DMS153 treated with DMSO at 0.1 percent for 48 hours (cell line): ENCODE data around the gene APOBEC2.

Experiments
- DNase-seq: peaks from one replicate; lab custom pipeline; 2025; ENCODE audit not compliant: unreplicated experiment; lab: John Stamatoyannopoulos, UW

The APOBEC2 gene

GRCh38 chr6:41037107-41037900 is 15.7 kb upstream of the APOBEC2 start:
- no peak for DNase-seq

DNA sequence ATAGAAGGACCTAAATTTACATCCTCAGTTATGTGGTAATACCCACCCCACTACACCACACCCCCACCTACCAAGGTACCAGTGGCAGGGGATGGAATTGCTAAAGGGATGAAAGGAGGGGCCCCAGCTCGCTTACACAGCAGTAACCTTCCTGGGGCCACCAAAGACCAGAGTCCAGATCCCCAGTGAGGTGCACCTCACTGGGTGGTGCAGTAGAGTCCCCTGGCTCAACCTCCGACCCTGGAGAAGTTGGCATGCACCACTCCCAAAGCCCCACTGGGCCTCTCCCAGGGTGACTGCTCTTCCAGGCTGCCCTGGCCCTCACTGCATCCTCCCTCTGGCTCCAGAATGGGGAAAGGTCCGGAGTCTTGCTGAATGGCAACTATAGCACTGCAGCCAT is 14.8 kb upstream of the APOBEC2 start:
- no peak for DNase-seq

DNA sequence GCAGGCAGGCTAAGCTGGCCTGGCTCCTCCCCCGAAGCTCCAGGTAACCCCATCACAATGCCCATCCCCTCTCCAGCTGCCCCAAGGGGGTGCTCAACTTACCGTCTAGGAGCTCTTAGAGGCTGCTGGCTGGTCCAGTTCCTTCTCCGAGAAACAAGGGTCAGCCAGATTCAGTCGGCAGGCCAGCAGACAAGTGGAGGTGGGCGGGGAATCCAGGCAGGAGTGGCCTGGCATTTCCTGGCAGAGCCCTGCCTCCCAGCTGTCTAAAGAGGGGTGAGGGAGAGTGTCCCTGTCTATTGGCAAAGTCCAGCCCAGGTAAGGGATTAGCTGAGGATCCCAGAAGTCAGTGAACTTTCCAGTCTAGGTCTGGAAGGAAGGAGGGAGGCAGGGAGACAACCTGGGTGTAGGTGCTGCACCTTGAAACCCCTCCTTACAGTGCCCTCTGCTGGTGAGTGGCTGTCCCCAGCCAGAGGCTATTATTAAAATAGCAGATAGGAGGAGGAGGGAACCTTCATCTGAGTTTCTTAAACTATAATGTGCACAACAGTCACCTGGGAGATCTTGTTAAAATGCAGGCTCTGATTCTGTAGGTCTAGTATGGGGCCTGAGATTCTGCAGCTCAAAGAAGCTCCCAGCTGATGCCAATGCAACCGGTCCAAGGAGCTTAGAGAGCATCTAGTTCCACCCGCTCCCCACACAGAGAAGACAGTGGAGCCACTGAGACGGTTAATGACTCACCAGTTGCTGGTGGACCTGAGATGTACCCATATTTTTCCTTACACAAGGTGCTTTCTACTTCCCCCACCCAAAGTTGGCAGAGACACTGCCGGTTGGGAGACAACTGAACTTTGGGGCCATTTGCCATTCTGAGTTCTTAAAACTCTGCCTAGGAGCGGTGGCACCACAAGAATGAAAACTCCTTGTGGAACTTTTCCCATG is 13.7 kb upstream of the APOBEC2 start, which contains the start of gene UNC5CL:
Gene UNC5CL (minus strand): TSS at position 162 of the 939 bp plus-strand sequence. CDS start 4,147 bp downstream, outside the sequence.
- DNase-seq, result peak; percentile 26

DNA sequence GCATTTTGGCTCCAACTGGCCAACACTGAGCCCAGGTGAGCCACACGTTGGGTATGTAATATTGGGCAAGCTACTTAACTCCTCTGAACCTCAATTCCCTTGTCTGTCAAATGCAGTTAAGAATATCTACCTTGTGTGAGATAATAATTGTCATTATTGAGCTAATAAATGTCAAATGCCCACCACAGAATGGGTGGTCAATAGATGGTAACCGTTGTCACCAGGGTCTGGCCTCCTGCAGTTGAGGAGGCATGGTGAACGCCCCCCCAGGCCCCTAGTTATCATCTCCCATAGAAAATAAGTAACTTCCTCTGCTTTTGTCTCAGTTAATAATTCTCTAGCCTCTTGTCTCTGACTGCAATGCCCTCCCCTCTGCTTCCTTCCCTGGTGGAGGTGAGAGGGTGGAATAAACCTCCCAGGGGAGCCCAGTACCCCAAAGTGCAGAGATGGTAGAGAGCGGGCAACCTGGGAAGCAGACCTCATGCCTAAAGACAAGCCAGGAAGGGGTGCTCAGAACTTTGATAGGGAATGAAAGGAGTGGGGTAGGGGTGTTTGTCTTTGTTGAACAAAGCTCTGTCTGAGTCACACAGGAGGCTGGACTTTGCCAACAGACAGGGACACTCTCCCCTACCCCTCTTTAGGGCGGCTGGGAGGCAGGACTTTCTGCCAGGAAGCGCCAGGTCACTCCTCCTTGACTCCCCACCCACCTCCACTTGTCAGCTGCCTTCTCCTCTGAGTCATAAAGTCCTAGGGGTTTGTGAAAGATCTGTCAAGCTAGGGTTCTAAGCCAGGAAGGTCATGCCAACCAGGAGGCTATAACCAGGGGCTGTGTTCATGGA is 12.7 kb upstream of the APOBEC2 start:
- DNase-seq, result no peak

- DNase-seq, result no peak
These were observed 12.0 kb upstream of the APOBEC2 start for GRCh38 chr6:41040940-41041536.

DNA sequence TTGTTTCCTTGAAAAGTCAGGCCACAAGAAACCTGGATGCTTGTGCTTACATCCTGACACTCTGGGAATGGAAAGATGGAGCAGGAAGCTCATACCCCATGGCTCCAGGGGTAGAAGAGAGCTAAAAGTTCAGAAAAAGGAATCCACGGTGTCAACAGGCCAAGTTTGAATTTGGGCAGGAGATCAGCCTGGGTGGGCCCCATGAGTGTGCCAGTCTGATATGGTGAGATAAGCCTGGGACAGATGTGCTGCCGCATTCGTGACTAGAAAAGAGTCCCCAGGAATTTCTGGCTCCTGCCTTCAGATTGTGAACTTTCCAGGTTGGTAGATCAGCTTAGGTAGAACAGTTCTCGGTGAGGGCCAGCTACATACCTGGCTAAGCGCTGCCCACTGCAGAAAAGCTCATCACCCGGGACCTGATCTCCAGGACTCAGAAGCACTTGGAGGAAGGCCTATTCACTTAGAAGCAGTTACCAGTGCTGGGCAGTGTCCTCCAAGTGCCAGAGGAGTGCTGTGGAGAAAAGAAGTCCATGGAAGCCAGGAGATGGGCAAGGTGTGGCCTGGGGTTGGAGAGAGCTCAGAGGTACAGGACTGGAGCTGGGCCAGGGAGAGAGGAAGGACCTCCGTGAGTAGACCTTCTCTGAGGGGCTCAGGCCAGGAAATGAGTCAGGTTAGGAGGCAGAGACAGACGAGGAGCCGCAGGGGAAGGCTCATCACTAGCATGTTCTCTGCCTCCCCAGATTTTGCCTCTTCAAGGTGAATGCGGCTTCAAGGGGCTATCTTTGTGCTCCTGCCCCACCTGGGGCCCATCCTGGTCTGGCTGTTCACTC is 10.6 kb upstream of the APOBEC2 start, which contains the start of gene TSPO2:
Gene TSPO2 (plus strand): TSS at position 242 of the 830 bp plus-strand sequence. CDS start 519 bp downstream, at position 761.
- DNase-seq, result no peak

DNA sequence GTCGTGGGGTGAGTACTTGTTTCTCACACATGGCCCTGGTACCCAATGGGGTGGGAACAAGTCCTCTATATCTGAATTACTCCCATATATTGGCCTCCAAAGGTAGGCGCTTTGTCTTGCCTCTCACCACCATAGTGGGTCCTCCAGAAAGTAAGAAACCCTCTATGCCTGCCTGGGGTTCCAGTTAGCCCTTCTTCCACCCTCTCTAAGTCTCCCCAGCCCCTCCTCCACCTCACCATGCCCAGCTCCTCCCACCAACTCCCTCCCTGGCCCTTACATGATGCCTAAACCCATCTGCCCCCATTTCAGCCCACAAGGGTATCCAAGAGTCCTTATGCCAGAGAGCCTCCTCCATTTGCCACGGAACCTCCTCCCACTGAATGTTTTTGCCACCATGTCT is 9.9 kb upstream of the APOBEC2 start:
- no peak for DNase-seq

DNA sequence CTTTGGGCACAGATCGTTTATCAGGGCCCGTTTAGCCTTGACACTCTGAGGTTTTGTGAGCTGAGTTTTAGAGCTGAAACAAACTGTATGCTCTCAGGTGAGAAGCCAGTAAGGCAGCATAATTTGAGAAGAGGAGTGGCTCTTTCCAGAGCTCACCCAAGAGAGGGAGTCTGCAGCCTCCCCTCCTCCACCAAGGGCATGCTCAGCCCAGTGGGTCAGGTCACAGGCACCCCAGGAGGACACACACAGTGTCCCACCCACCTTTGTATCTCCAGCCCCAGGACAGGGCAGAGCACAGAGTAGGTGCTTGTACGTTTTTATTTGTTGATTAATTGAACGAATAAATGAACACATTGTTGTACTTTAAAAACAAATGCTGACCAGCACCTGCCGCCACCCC is 7.3 kb upstream of the APOBEC2 start:
- no peak for DNase-seq

GRCh38 chr6:41046084-41046483 is 6.9 kb upstream of the APOBEC2 start:
- no peak for DNase-seq

GRCh38 chr6:41047306-41047705 is 5.7 kb upstream of the APOBEC2 start:
- DNase-seq, result no peak

DNA sequence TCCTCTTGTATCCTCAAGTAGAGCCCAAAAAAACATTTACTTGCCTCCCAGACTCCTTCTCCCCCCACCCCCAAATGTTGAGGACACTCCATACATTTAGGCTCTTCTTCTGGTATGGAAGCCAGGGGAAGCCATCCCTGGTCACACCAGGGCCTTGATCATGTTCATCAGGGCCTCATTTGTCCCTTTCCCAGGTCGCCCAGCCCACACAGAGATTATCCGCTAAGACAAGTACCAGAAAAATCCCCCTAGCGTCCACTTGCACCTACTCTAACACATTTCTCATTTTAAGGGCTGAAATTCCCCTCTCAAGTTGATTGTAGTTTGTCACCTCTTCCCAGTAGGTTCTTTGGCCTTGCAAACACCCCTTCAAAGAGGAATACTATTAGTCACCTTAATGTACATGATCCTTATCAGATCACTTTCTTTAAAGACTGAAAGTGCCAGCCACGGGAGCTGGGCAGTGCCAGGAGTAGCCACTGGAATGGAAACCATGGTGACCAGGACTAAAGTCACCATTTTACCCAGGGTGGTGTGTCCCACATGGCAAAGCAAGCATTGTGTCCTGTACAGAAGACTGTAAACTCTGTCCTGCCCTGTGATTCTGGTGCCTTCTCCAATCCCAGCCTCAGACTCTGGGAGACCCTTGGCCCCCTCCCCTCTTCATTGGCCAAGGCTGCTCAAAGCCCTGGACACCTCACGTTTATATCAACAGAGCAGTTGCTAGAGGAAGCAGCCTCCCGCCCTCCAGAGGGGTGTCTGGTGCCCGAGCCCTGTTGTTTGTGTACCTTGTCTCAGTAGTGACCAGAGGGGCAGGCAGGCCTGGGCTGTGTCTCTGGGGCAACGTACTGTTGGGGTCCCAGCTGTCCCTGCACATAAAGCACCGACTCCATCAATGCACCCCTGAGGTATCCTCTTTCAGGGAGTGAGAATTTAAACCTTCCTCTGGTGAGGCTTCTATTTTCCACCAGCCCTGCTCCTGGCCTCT is 5.0 kb upstream of the APOBEC2 start:
- DNase-seq, result no peak

- no peak for DNase-seq
These were observed 3.5 kb upstream of the APOBEC2 start for GRCh38 chr6:41049521-41049920.

- no peak for DNase-seq
These were observed 3.0 kb upstream of the APOBEC2 start for GRCh38 chr6:41049955-41050354.

DNA sequence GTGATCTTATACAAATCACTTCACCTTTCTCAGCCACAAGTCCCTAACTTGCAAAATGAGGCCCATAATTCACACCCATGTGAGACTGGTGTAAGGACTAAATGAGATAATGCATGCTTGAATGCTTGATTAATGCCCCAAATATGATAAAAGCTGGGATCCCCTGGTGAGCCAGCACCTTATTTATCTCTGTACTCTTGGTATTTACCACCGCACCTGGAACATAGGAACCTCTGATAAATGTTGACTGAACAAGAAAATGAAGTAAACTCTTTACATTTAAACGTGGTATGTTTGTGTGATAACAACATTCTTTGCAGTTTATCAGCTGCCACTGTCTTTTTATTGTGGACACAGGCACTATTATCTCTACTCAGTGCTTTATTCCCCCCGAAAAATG is 2.5 kb upstream of the APOBEC2 start:
- DNase-seq, result no peak

DNA sequence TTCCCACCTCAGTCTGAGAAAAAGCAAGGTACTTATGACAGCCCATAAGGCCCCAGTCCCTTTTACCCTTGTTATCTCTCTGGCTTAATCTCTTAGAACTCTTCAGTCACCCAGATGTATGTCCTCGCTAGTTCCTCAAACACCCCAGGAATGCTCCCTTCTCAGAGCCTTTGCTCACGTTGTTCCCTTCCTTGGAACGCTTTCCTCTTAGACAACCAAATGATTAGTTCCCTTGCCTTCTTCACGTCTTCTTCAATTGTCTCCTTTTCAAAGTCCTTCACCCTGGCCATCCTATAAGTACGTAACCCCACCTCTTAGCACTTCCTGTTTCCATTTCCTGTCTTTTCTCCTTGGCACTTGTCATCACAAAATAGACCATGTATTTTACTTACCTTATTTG is 1.1 kb upstream of the APOBEC2 start:
- no peak for DNase-seq

GRCh38 chr6:41054511-41054910 is 1.5 kb downstream of the APOBEC2 start:
- no peak for DNase-seq

GRCh38 chr6:41055149-41055548 is 2.1 kb downstream of the APOBEC2 start:
- no peak for DNase-seq

DNA sequence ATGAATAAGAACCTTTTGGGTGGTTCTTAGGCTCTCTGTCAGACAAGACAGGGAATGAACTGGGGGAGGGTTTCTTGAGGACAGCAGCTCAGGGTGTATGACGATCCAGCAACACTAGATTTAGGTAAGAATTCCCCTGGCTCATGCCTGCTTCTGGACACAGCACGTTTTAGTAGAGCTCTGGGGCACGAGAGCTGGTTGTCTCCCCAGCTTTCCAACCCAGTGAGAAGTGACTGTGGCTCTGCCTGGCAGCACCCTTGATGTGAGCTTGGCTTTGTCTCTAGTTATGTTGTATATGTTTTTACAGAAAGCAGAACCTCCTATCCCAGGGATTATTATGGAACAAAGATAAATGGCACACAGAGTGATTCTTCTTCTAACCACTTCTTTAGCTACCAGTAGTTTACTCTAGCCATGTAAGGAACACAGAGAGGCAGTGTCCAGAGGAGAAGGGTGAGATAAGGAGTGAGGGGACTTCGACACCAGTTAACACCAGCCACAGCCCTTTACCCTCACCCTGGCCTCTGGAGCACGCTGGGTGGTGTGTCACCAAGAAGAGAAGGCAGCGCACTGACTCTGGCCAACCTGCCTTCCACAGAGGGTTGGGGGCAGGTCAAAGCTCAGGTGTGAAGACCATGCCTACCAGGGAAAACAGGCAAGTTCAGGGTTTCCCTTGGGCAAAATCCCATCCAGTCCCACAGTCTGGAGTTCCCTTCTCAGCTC is 3.9 kb downstream of the APOBEC2 start:
- DNase-seq, result no peak
